ENCODE results near the gene GALP. TPM values are rescaled to one million over a fixed set of nuclear protein-coding genes. Genes with fewer than 3 reads are reported as not detected.
"Not testable (repeated sequence)": the region's sequence is repeated elsewhere in the genome, so short reads cannot be mapped to it uniquely, and the experiment has no call there.

GALP gene
- total and polyA plus RNA-seq, 5 donors, result not detected

- Histone ChIP-seq H3K27ac (ENCODE audit: low read length) (no peak overlapping the region), H3K9me3 (ENCODE audit: control insufficient read depth, low read length) (no peaks in the 10 kb centered on the region), H3K4me1 (ENCODE audit: control insufficient read depth, insufficient read depth, low read length) (no peaks in the 10 kb centered on the region), H3K4me3 (ENCODE audit: low read length) (no peak overlapping the region), H3K27me3 (ENCODE audit: control insufficient read depth, insufficient read depth) (no peaks in the 10 kb centered on the region)
- ATAC-seq, result no peak
- WGBS, result 75% methylated on average over 17 of the region's 17 CpGs
- DNase-seq, result no peak
- intact Hi-C loops (cut with DNase I), result no loop called here
These were observed 14.0 kb downstream of the GALP start for GRCh38 chr19:56189785-56190184.

- no peak for DNase-seq
- intact Hi-C loops (cut with DNase I), result no loop called here
- no peak overlapping the region for H3K27ac ChIP-seq (ENCODE audit: low read length)
- no peaks in the 10 kb centered on the region for H3K27me3 ChIP-seq (ENCODE audit: control insufficient read depth, insufficient read depth)
- no peak for ATAC-seq
- no peaks in the 10 kb centered on the region for H3K4me1 ChIP-seq (ENCODE audit: control insufficient read depth, insufficient read depth, low read length)
- 69% methylated on average over 7 of the region's 7 CpGs for WGBS
- H3K4me3 ChIP-seq (ENCODE audit: low read length), result no peak overlapping the region
- no peaks in the 10 kb centered on the region for H3K9me3 ChIP-seq (ENCODE audit: control insufficient read depth, low read length)
These were observed 15.3 kb downstream of the GALP start for GRCh38 chr19:56191115-56191514.

- no peak overlapping the region for H3K4me3 ChIP-seq (ENCODE audit: low read length)
- no peaks in the 10 kb centered on the region for H3K4me1 ChIP-seq (ENCODE audit: control insufficient read depth, insufficient read depth, low read length)
- no peaks in the 10 kb centered on the region for H3K27me3 ChIP-seq (ENCODE audit: control insufficient read depth, insufficient read depth)
- no peak for ATAC-seq
- H3K27ac ChIP-seq (ENCODE audit: low read length), result no peak overlapping the region
- intact Hi-C loops (cut with DNase I), result no loop called here
- no peak for DNase-seq
- WGBS, result 80% methylated on average over 10 of the region's 10 CpGs
- no peaks in the 10 kb centered on the region for H3K9me3 ChIP-seq (ENCODE audit: control insufficient read depth, low read length)
These were observed 15.9 kb downstream of the GALP start for GRCh38 chr19:56191711-56192110.

- 85% methylated on average over 12 of the region's 12 CpGs for WGBS
- ATAC-seq (no peak), DNase-seq (no peak)
- no peak overlapping the region for H3K27ac ChIP-seq (ENCODE audit: low read length)
- H3K4me3 ChIP-seq (ENCODE audit: low read length), result no peak overlapping the region
- intact Hi-C loops (cut with DNase I), result no loop called here
- no peaks in the 10 kb centered on the region for H3K9me3 ChIP-seq (ENCODE audit: control insufficient read depth, low read length)
- no peaks in the 10 kb centered on the region for H3K4me1 ChIP-seq (ENCODE audit: control insufficient read depth, insufficient read depth, low read length)
- no peaks in the 10 kb centered on the region for H3K27me3 ChIP-seq (ENCODE audit: control insufficient read depth, insufficient read depth)
These were observed 18.3 kb downstream of the GALP start for GRCh38 chr19:56193981-56194640.

GRCh38 chr19:56197646-56198045, 21.8 kb downstream of the GALP start, which contains the start of gene ZSCAN5B:
Gene ZSCAN5B, minus strand, starts transcription at chr19:56197783. Its CDS starts 4,731 bp downstream, at chr19:56193052.
- WGBS, result 89% methylated on average over 23 of the region's 23 CpGs
- DNase-seq, result not testable (repeated sequence)

GRCh38 chr19:56199687-56200086, 23.9 kb downstream of the GALP start:
- Histone ChIP-seq H3K9me3 (ENCODE audit: control insufficient read depth, low read length) (no peaks in the 10 kb centered on the region), H3K27ac (ENCODE audit: low read length) (no peak overlapping the region), H3K4me3 (ENCODE audit: low read length) (no peak overlapping the region), H3K27me3 (ENCODE audit: control insufficient read depth, insufficient read depth) (no peaks in the 10 kb centered on the region), H3K4me1 (ENCODE audit: control insufficient read depth, insufficient read depth, low read length) (no peaks in the 10 kb centered on the region)
- no peak for DNase-seq
- ATAC-seq, result no peak
- WGBS, result 58% methylated on average over 7 of the region's 7 CpGs
- intact Hi-C loops (cut with DNase I), result no loop called here

More at GRCh38 chr19:56197646-56198045, 21.8 kb downstream of the GALP start, which contains the start of gene ZSCAN5B:
- ATAC-seq; H3K4me3 ChIP-seq (ENCODE audit: low read length); H3K27me3 ChIP-seq (ENCODE audit: control insufficient read depth, insufficient read depth); intact Hi-C loops (cut with DNase I); H3K4me1 ChIP-seq (ENCODE audit: control insufficient read depth, insufficient read depth, low read length); H3K27ac ChIP-seq (ENCODE audit: low read length); H3K9me3 ChIP-seq (ENCODE audit: control insufficient read depth, low read length): not testable (repeated sequence)

GRCh38 chr19:56201973-56202372, 26.2 kb downstream of the GALP start, which contains the start of gene ZSCAN5C:
Gene ZSCAN5C, plus strand, starts transcription at chr19:56202273. Its CDS starts 3,641 bp downstream, at chr19:56205914.
- DNase-seq (no peak), ATAC-seq (no peak)
- intact Hi-C loops (cut with DNase I), result no loop called here
- Histone ChIP-seq H3K27ac (ENCODE audit: low read length) (no peak within 1 kb of the TSS), H3K9me3 (ENCODE audit: control insufficient read depth, low read length) (no peaks in the 10 kb centered on the region), H3K27me3 (ENCODE audit: control insufficient read depth, insufficient read depth) (no peaks in the 10 kb centered on the region), H3K4me1 (ENCODE audit: control insufficient read depth, insufficient read depth, low read length) (no peaks in the 10 kb centered on the region), H3K4me3 (ENCODE audit: low read length) (no peak within 1 kb of the TSS)
- WGBS, result 62% methylated on average over 3 of the region's 3 CpGs

- H3K27ac ChIP-seq (ENCODE audit: low read length); intact Hi-C loops (cut with DNase I); DNase-seq; H3K4me1 ChIP-seq (ENCODE audit: control insufficient read depth, insufficient read depth, low read length); H3K27me3 ChIP-seq (ENCODE audit: control insufficient read depth, insufficient read depth); H3K4me3 ChIP-seq (ENCODE audit: low read length); H3K9me3 ChIP-seq (ENCODE audit: control insufficient read depth, low read length); ATAC-seq: not testable (repeated sequence)
- WGBS, result 66% methylated on average over 5 of the region's 5 CpGs
These were observed 31.8 kb downstream of the GALP start for GRCh38 chr19:56207581-56207980.

- Histone ChIP-seq H3K27me3 (ENCODE audit: control insufficient read depth, insufficient read depth) (no peaks in the 10 kb centered on the region), H3K4me1 (ENCODE audit: control insufficient read depth, insufficient read depth, low read length) (no peaks in the 10 kb centered on the region), H3K9me3 (ENCODE audit: control insufficient read depth, low read length) (no peaks in the 10 kb centered on the region), H3K4me3 (ENCODE audit: low read length) (no peak overlapping the region), H3K27ac (ENCODE audit: low read length) (no peak overlapping the region)
- no peak for ATAC-seq
- DNase-seq, result no peak
- intact Hi-C loops (cut with DNase I), result no loop called here
- WGBS, result 66% methylated on average over 12 of the region's 12 CpGs
These were observed 33.3 kb downstream of the GALP start for GRCh38 chr19:56209091-56209490.

GRCh38 chr19:56210036-56210435, 34.2 kb downstream of the GALP start:
- DNase-seq; H3K4me1 ChIP-seq (ENCODE audit: control insufficient read depth, insufficient read depth, low read length); H3K4me3 ChIP-seq (ENCODE audit: low read length); H3K9me3 ChIP-seq (ENCODE audit: control insufficient read depth, low read length); H3K27me3 ChIP-seq (ENCODE audit: control insufficient read depth, insufficient read depth); intact Hi-C loops (cut with DNase I); ATAC-seq; H3K27ac ChIP-seq (ENCODE audit: low read length): not testable (repeated sequence)
- WGBS, result 90% methylated on average over 9 of the region's 9 CpGs

- ATAC-seq (no peak), DNase-seq (no peak)
- no peaks in the 10 kb centered on the region for H3K27me3 ChIP-seq (ENCODE audit: control insufficient read depth, insufficient read depth)
- intact Hi-C loops (cut with DNase I), result no loop called here
- no peak overlapping the region for H3K4me3 ChIP-seq (ENCODE audit: low read length)
- H3K27ac ChIP-seq (ENCODE audit: low read length), result no peak overlapping the region
- H3K4me1 ChIP-seq (ENCODE audit: control insufficient read depth, insufficient read depth, low read length), result no peaks in the 10 kb centered on the region
- 64% methylated on average over 4 of the region's 4 CpGs for WGBS
- H3K9me3 ChIP-seq (ENCODE audit: control insufficient read depth, low read length), result no peaks in the 10 kb centered on the region
These were observed 35.9 kb downstream of the GALP start for GRCh38 chr19:56211718-56212117.

Data from right cardiac atrium (tissue), 5 donors.